Measurements from ENCODE around the gene SLC4A7. TPM values are rescaled to one million over a fixed set of nuclear protein-coding genes. Genes with fewer than 3 reads are reported as not detected.
A peak's percentile ranks its signal among the peaks of the same experiment; 100 is the strongest.

SLC4A7 gene
- total RNA-seq, 1 experiment from 2014 or later, result 28.1 TPM

DNA sequence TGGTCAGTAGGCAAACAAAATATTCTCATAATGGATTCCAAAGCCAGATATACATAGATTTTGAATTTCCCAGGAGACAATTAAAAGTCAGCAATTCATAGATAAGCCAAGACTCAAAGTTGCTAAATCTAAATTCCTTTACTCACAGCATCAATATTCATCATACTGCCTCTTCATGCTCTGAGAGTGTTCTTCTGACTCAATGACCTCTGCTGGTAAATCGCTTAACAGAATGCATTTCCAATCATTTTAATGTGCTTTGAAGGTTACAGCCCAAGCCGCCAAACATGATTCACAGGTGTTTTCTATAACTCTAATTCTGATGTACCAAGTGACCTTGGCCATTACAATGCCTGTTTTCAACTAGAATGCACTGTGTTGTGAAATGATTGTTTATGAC lies 24.2 kb upstream of the SLC4A7 start:
- Histone ChIP-seq H3K4me2 (0 out of 2 replicates have a peak overlapping the region, but pooled peaks have one; percentile 27), H3K79me2 (ENCODE audit: low read depth) (no peaks in the 10 kb centered on the region), H3F3A (ENCODE audit: insufficient read depth, low read depth) (peaks cover 26% of the 10 kb centered on the region), H2AFZ (no peak overlapping the region), H3K27ac (no peak overlapping the region), H3K27me3 (ENCODE audit: insufficient read depth, low read depth) (no peaks in the 10 kb centered on the region), H4K20me1 (ENCODE audit: insufficient read depth) (no peaks in the 10 kb centered on the region), H3K4me1 (replicated peaks; ENCODE audit: insufficient read depth) (peaks cover 24% of the 10 kb centered on the region), H3K9me2 (ENCODE audit: insufficient read depth) (no peaks in the 10 kb centered on the region), H3K4me3 (no peak overlapping the region), H3K9me3 (ENCODE audit: insufficient read depth, low read depth) (peaks cover 5% of the 10 kb centered on the region; the same call in 1 of the 2 replicates), H3K36me3 (ENCODE audit: low read depth) (no peaks in the 10 kb centered on the region)
- POLR2A ChIA-PET (ENCODE audit: unreplicated experiment), result no interaction called here
- intact Hi-C loops (cut with micrococcal nuclease; ENCODE audit: unreplicated experiment), result no loop called here
- no peak for DNase-seq
- TF ChIP-seq EZH2 (IDR thresholded peaks at IDR 0.05; ENCODE audit: low read depth), result no peak
- TF ChIP-seq, protein P1, sequence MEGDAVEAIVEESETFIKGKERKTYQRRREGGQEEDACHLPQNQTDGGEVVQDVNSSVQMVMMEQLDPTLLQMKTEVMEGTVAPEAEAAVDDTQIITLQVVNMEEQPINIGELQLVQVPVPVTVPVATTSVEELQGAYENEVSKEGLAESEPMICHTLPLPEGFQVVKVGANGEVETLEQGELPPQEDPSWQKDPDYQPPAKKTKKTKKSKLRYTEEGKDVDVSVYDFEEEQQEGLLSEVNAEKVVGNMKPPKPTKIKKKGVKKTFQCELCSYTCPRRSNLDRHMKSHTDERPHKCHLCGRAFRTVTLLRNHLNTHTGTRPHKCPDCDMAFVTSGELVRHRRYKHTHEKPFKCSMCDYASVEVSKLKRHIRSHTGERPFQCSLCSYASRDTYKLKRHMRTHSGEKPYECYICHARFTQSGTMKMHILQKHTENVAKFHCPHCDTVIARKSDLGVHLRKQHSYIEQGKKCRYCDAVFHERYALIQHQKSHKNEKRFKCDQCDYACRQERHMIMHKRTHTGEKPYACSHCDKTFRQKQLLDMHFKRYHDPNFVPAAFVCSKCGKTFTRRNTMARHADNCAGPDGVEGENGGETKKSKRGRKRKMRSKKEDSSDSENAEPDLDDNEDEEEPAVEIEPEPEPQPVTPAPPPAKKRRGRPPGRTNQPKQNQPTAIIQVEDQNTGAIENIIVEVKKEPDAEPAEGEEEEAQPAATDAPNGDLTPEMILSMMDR (conservative IDR thresholded peaks at IDR 0.05), result no peak
- BruUV-seq (replicated peaks), result no TSS peak
- CTCF ChIA-PET, result no interaction called here

DNA sequence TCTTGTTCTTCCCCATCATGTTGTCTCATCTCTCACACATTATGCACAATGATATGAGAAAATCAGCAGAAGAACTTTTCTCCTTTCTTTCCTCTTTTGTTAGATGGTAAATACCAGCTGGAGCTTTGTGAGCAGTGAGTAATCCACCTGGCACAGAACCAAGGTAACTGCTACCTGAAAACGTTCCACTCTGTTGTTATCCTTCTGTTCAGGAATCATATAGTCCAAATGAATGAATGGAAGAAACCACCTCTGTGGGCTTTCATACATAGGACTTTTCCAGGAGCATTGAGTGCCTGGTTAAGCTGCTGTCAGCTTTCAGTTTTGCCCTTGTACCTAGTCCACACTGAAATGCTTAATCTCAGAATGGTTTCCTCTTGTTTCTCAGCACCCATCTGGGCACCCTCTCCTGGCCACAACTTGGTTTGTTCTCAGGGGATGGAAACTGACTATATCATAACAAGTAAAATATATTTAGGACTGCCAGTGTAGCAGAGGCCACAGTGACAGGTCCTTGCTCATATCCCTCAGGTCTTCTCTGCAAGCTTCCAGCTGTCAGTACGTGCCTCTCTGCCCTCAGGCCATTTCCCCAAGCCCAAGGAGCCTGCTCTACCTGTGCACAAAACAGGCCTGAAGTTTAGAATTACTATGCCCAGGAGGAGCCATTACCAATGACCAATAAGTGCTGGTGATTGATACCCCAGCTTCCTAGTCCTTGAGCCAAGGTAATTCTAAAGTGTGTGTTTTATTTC lies 23.5 kb upstream of the SLC4A7 start:
- H3K27me3 ChIP-seq (ENCODE audit: insufficient read depth, low read depth), result no peaks in the 10 kb centered on the region
- peak overlapping the region; percentile 71 for H3K27ac ChIP-seq
- TF ChIP-seq EZH2 (IDR thresholded peaks at IDR 0.05; ENCODE audit: low read depth), result no peak
- TF ChIP-seq, protein P1 (conservative IDR thresholded peaks at IDR 0.05), result no peak
- peaks cover 26% of the 10 kb centered on the region for H3F3A ChIP-seq (ENCODE audit: insufficient read depth, low read depth)
- H3K4me2 ChIP-seq, result peak overlapping the region; percentile 27
- H3K79me2 ChIP-seq (ENCODE audit: low read depth), result no peaks in the 10 kb centered on the region
- intact Hi-C loops (cut with micrococcal nuclease; ENCODE audit: unreplicated experiment), result no loop called here
- H3K9me2 ChIP-seq (ENCODE audit: insufficient read depth), result no peaks in the 10 kb centered on the region
- POLR2A ChIA-PET (ENCODE audit: unreplicated experiment), result no interaction called here
- H3K36me3 ChIP-seq (ENCODE audit: low read depth), result no peaks in the 10 kb centered on the region
- H4K20me1 ChIP-seq (ENCODE audit: insufficient read depth), result no peaks in the 10 kb centered on the region
- CTCF ChIA-PET, result no interaction called here
- peak; percentile 35 to 75 for DNase-seq
- no peak overlapping the region for H3K4me3 ChIP-seq
- no peak overlapping the region for H2AFZ ChIP-seq
- BruUV-seq (replicated peaks), result no TSS peak
- peaks cover 5% of the 10 kb centered on the region; the same call in 1 of the 2 replicates for H3K9me3 ChIP-seq (ENCODE audit: insufficient read depth, low read depth)
- H3K4me1 ChIP-seq (replicated peaks; ENCODE audit: insufficient read depth), result peaks cover 24% of the 10 kb centered on the region

DNA sequence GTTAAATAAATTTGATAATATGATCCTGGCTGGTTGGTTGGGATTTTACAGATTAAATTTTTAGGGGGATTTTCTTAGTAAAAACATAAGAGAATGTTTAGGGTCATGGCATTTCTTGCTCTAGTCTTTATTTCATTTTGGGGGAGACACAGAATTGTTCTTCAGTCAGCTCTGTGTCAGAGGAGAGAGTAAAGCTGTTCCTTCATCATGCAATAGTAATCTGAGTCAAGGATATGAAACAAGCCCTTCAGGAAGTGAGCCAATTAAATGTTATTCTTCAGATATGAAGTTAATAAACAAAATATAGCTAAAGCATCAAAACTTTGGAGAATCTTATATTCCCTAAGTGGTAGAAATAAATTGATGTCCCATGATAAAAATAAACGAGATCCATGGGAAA lies 22.9 kb upstream of the SLC4A7 start:
- H3K4me3 ChIP-seq, result no peak overlapping the region
- POLR2A ChIA-PET (ENCODE audit: unreplicated experiment), result no interaction called here
- H3K36me3 ChIP-seq (ENCODE audit: low read depth), result no peaks in the 10 kb centered on the region
- H3K27me3 ChIP-seq (ENCODE audit: insufficient read depth, low read depth), result no peaks in the 10 kb centered on the region
- peaks cover 24% of the 10 kb centered on the region for H3K4me1 ChIP-seq (replicated peaks; ENCODE audit: insufficient read depth)
- intact Hi-C loops (cut with micrococcal nuclease; ENCODE audit: unreplicated experiment), result no loop called here
- DNase-seq, result no peak
- TF ChIP-seq, protein P1 (conservative IDR thresholded peaks at IDR 0.05), result no peak
- no peak for TF ChIP-seq EZH2 (IDR thresholded peaks at IDR 0.05; ENCODE audit: low read depth)
- H3K79me2 ChIP-seq (ENCODE audit: low read depth), result no peaks in the 10 kb centered on the region
- H2AFZ ChIP-seq, result no peak overlapping the region
- peaks cover 26% of the 10 kb centered on the region for H3F3A ChIP-seq (ENCODE audit: insufficient read depth, low read depth)
- CTCF ChIA-PET, result no interaction called here
- H4K20me1 ChIP-seq (ENCODE audit: insufficient read depth), result no peaks in the 10 kb centered on the region
- peaks cover 5% of the 10 kb centered on the region; the same call in 1 of the 2 replicates for H3K9me3 ChIP-seq (ENCODE audit: insufficient read depth, low read depth)
- no TSS peak for BruUV-seq (replicated peaks)
- no peaks in the 10 kb centered on the region for H3K9me2 ChIP-seq (ENCODE audit: insufficient read depth)
- H3K27ac ChIP-seq, result peak overlapping the region; percentile 71
- H3K4me2 ChIP-seq, result peak overlapping the region; percentile 27

Data from PC-9 (cell line).